IMR-90 (cell line): ENCODE measurements around the gene GZMM. TPM values are rescaled to one million over a fixed set of nuclear protein-coding genes. Genes with fewer than 3 reads are reported as not detected.

ENCODE experiments used
- ATAC-seq: fragments of 200-7000 bp; cut with Tn5 transposase; 2 replicates; pipeline ENCODE4 v1.9.1; 2020; ENCODE audit warnings: low read depth, mild to moderate bottlenecking, moderate library complexity
- BruUV-seq: library from RNA; stranded (reverse); fragments of 400-500 nt; replicated peaks from 2 replicates; lab custom pipeline; 2021; lab: Mats Ljungman, UMichigan
- CTCF ChIA-PET: fragments of 300-600 bp; formaldehyde crosslinking; extraction: SDS; loops from one replicate; lab custom pipeline; 2021; ENCODE audit warnings: antibody characterized with exemption; lab: Yijun Ruan, JAX
- POLR2A ChIA-PET: fragments of 300-600 bp; sonication (Branson Sonifier 250); formaldehyde crosslinking; loops from one replicate; lab custom pipeline; 2022; ENCODE audit warnings: antibody characterized with exemption; ENCODE audit not compliant: unreplicated experiment; lab: Charles Lee
- DNase-seq: peaks from one replicate; pipeline ENCODE4 v3.0.0; 2013
- H2AFZ ChIP-seq: replicated peaks from 2 replicates; pipeline ENCODE3; 2013; ENCODE audit warnings: low read length, mild to moderate bottlenecking; ENCODE audit not compliant: poor library complexity
- H2AK5ac ChIP-seq: 2 replicates; pipeline ENCODE4 v1.6.1; 2013; ENCODE audit warnings: low read depth, low read length, inconsistent platforms
- H2AK9ac ChIP-seq: replicated peaks from 2 replicates; pipeline ENCODE3; 2013; ENCODE audit warnings: mild to moderate bottlenecking, low read depth, low read length, moderate library complexity; ENCODE audit not compliant: poor library complexity
- H2BK120ac ChIP-seq: 2 replicates; pipeline ENCODE4 v1.6.1; 2013; ENCODE audit warnings: low read depth, low read length, inconsistent platforms
- H2BK15ac ChIP-seq: 3 replicates; pipeline ENCODE4 v1.6.1; 2013; ENCODE audit warnings: low read depth, low read length, inconsistent platforms
- H2BK20ac ChIP-seq: 2 replicates; pipeline ENCODE4 v1.6.1; 2013; ENCODE audit warnings: low read depth, mild to moderate bottlenecking, inconsistent platforms, low read length, moderate library complexity
- H2BK5ac ChIP-seq: 2 replicates; pipeline ENCODE4 v1.6.1; 2013; ENCODE audit warnings: mild to moderate bottlenecking, low read depth, low read length, inconsistent platforms; ENCODE audit not compliant: poor library complexity, severe bottlenecking
- H3K14ac ChIP-seq: replicated peaks from 2 replicates; pipeline ENCODE4 v1.6.1; 2013; ENCODE audit warnings: low read depth, low read length, inconsistent platforms
- H3K18ac ChIP-seq: 2 replicates; pipeline ENCODE4 v1.6.1; 2013; ENCODE audit warnings: low read depth, low read length, control low read depth
- H3K23ac ChIP-seq: 2 replicates; pipeline ENCODE4 v1.6.1; 2013; ENCODE audit warnings: low read depth, low read length, inconsistent platforms
- H3K27ac ChIP-seq: 2 replicates; pipeline ENCODE4 v1.5.1; 2013; ENCODE audit warnings: mild to moderate bottlenecking, control low read depth, low read length; ENCODE audit not compliant: insufficient read depth
- H3K27me3 ChIP-seq: 2 replicates; pipeline ENCODE4 v1.6.1; 2013; ENCODE audit warnings: low read length; ENCODE audit not compliant: control insufficient read depth, insufficient read depth
- H3K36me3 ChIP-seq: 2 replicates; pipeline ENCODE4 v1.6.1; 2013; ENCODE audit warnings: low read length, mixed read lengths; ENCODE audit not compliant: control insufficient read depth, insufficient read depth
- H3K4ac ChIP-seq: 2 replicates; pipeline ENCODE4 v1.6.1; 2013; ENCODE audit warnings: low read depth, low read length, inconsistent platforms
- H3K4me1 ChIP-seq: 2 replicates; pipeline ENCODE4 v1.6.1; 2013; ENCODE audit warnings: low read length, mixed read lengths; ENCODE audit not compliant: control insufficient read depth, insufficient read depth
- H3K4me2 ChIP-seq: 2 replicates; pipeline ENCODE4 v1.6.1; 2013; ENCODE audit warnings: low read depth, mild to moderate bottlenecking, control low read depth, low read length, moderate library complexity
- H3K4me3 ChIP-seq: 2 replicates; pipeline ENCODE4 v1.5.1; 2013; ENCODE audit warnings: low read depth, mild to moderate bottlenecking, control low read depth, low read length, moderate library complexity; ENCODE audit not compliant: insufficient read depth
- H3K56ac ChIP-seq: 2 replicates; pipeline ENCODE4 v1.6.1; 2013; ENCODE audit warnings: low read length, inconsistent platforms; ENCODE audit not compliant: insufficient read depth; ENCODE audit errors: extremely low read depth
- H3K79me1 ChIP-seq, 2 experiments: 2 replicates each; pipeline ENCODE4 v1.6.1; 2013; ENCODE audit warnings: low read length in 2 of 2, inconsistent platforms in 1 of 2, low read depth in 1 of 2
- H3K9ac ChIP-seq: 2 replicates; pipeline ENCODE4 v1.6.1; 2013; ENCODE audit warnings: low read depth, low read length, control low read depth
- H3K9me1 ChIP-seq: 2 replicates; pipeline ENCODE4 v1.6.1; 2013; ENCODE audit warnings: low read length, inconsistent platforms; ENCODE audit not compliant: insufficient read depth
- H3K9me3 ChIP-seq: 2 replicates; pipeline ENCODE4 v1.6.1; 2013; ENCODE audit warnings: low read length; ENCODE audit not compliant: control insufficient read depth, insufficient read depth
- H4K20me1 ChIP-seq: 2 replicates; pipeline ENCODE4 v1.6.1; 2013; ENCODE audit warnings: low read length, inconsistent platforms; ENCODE audit not compliant: insufficient read depth
- H4K5ac ChIP-seq: 2 replicates; pipeline ENCODE4 v1.6.1; 2013; ENCODE audit warnings: mild to moderate bottlenecking, low read depth, low read length, control low read depth
- H4K8ac ChIP-seq, 2 experiments: 2 replicates each; pipeline ENCODE4 v1.6.1; 2013; ENCODE audit warnings: low read depth in 2 of 2, low read length in 2 of 2, control low read depth in 1 of 2, inconsistent platforms in 1 of 2
- H4K91ac ChIP-seq: 2 replicates; pipeline ENCODE4 v1.6.1; 2013; ENCODE audit warnings: low read depth, low read length, inconsistent platforms; ENCODE audit not compliant: insufficient read depth
- BHLHE40 ChIP-seq: fragments of 150-350 bp; IDR thresholded peaks from 2 replicates; pipeline ENCODE4 v1.6.1; 2016; ENCODE audit warnings: mild to moderate bottlenecking, low read depth, low read length
- CEBPB ChIP-seq: IDR thresholded peaks from 2 replicates; pipeline ENCODE4 v1.6.1; 2012; ENCODE audit warnings: low read depth, low read length, improper control_type of control experiment
- CHD1 ChIP-seq: IDR thresholded peaks from 2 replicates; pipeline ENCODE4 v1.6.1; 2012; ENCODE audit warnings: low read depth, low read length, improper control_type of control experiment
- FOS ChIP-seq: fragments of 150-350 bp; IDR thresholded peaks from 2 replicates; pipeline ENCODE4 v1.6.1; 2016; ENCODE audit warnings: low read depth, low read length
- MAFK ChIP-seq: IDR thresholded peaks from 2 replicates; pipeline ENCODE4 v1.6.1; 2012; ENCODE audit warnings: low read depth, low read length, improper control_type of control experiment
- MAZ ChIP-seq: IDR thresholded peaks from 2 replicates; pipeline ENCODE4 v1.6.1; 2012; ENCODE audit warnings: low read depth, mild to moderate bottlenecking, low read length, improper control_type of control experiment, moderate library complexity, borderline replicate concordance
- MXI1 ChIP-seq: IDR thresholded peaks from 2 replicates; pipeline ENCODE4 v1.6.1; 2012; ENCODE audit warnings: low read depth, mild to moderate bottlenecking, low read length, moderate library complexity, borderline replicate concordance
- NFE2L2 ChIP-seq: fragments of 150-350 bp; IDR thresholded peaks from 2 replicates; pipeline ENCODE4 v1.6.1; 2016; ENCODE audit warnings: low read depth, mild to moderate bottlenecking, low read length
- POLR2A ChIP-seq: IDR thresholded peaks from 2 replicates; pipeline ENCODE4 v1.6.1; 2012; ENCODE audit warnings: mild to moderate bottlenecking, low read depth, low read length
- RFX5 ChIP-seq: IDR thresholded peaks from 2 replicates; pipeline ENCODE4 v1.8.0; 2012; ENCODE audit warnings: low read depth, mild to moderate bottlenecking, low read length, moderate library complexity
- SMC3 ChIP-seq: fragments of 150-350 bp; IDR thresholded peaks from 2 replicates; pipeline ENCODE4 v1.6.1; 2016; ENCODE audit warnings: low read depth, mild to moderate bottlenecking, antibody characterized with exemption, low read length, moderate library complexity
- WGBS, 2 experiments: methylation state at CpG; one replicate each; pipeline versions ENCODE4 v1.1.5 to v1.1.7; 2013; ENCODE audit warnings: missing lambda C conversion rate in 2 of 2; ENCODE audit not compliant: insufficient read length in 1 of 2; ENCODE audit errors: extremely low coverage in 2 of 2; 5-methylcytosine and 5-hydroxymethylcytosine counted together
- dilution Hi-C: fragments of 300-500 bp; cut with HindIII; formaldehyde crosslinking; loops from one replicate; pipeline ENCODE4 v1.14.3; 2018; ENCODE audit warnings: low sequenced_read_pairs; ENCODE audit not compliant: unreplicated experiment
- in situ Hi-C: fragments of 300-500 bp; cut with MboI; formaldehyde crosslinking; loops from 3 replicates; pipeline ENCODE4 v1.14.3; 2019; ENCODE audit warnings: low sequenced_read_pairs, inconsistent platforms, mixed read lengths
- intact Hi-C: fragments of 100-400 bp; cut with micrococcal nuclease; formaldehyde crosslinking; loops from 2 replicates; pipeline ENCODE4 v1.10.0; 2022
- polyA plus RNA-seq, 3 experiments: library from polyadenylated mRNA; depleted of rRNA; stranded (reverse); fragments of >200 nt; gene quantifications; 2 replicates each; pipeline ENCODE4 v1.2.3, GENCODE V29; 2012; ENCODE audit warnings: low replicate concordance in 1 of 3
- total RNA-seq: library from RNA; depleted of rRNA; stranded (reverse); fragments of >200 nt; gene quantifications from 2 replicates; pipeline ENCODE4 v1.2.3, GENCODE V29; 2012
- TF ChIP-seq, protein P1 (sequence below): fragments of 150-350 bp; IDR thresholded peaks from 2 replicates; pipeline ENCODE4 v1.6.1; 2016; ENCODE audit warnings: low read depth, mild to moderate bottlenecking, low read length, moderate library complexity, borderline replicate concordance
- TF ChIP-seq, protein P2 (sequence below): fragments of 150-350 bp; IDR thresholded peaks from 2 replicates; pipeline ENCODE4 v1.6.1; 2017; ENCODE audit warnings: mild to moderate bottlenecking, antibody characterized with exemption, low read length, low read depth

Gene GZMM
- total and polyA plus RNA-seq, 2 of the 4 experiments (the other 2 are of a cell fraction): 0.24 TPM; not detected in 1

DNA sequence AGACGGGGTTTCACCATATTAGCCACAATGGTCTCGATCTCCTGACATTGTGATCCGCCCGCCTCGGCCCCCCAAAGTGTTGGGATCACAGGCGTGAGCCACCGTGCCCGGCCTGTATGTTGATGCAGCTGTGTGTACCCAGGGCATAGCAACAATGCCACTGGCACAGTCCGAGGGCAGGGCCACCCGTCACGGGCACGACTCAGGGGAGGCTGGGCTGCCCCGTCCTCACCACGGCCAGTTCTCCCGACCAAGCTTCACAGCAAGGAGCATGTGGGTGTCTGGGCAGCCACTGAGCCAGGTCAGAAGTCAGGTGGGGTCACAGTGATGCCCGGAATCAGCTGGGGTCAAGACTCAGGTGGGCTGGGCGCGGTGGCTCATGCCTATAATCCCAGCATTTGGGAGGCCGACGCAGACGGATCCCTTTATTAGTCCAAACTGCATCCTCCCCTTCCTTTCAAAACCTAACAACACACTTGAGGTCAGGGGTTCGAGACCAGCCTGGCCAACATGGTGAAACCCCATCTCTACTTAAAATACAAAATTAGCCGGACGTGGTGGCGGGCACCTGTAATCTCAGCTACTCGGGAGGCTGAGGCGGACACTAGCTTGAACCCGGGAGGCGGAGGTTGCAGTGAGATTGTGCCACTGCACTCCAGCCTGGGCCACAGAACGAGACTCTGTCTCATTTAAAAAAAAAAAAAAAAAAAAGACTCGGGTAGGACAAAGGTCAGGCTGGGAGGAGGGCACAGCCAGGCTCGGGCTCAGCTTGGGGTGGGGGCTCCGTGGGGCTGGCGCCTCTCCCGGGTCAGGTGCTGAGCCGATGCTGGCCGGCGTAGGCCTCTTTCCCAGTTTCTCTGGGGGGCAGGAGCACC, 13.5 kb upstream of the GZMM start:
- Histone ChIP-seq H4K8ac (peak overlapping the region; percentile 76 to 86; a peak in 2 of 4 replicates), H3K18ac (no peak overlapping the region), H3K79me1 (peaks cover 0 to 35% of the 10 kb centered on the region in 2 experiments; a peak in 3 of 4 replicates), H3K4me1 (peaks cover 9% of the 10 kb centered on the region), H2AK5ac (peak overlapping the region; percentile 59; the same call in 1 of the 2 replicates), H4K91ac (peak overlapping the region; percentile 79; the same call in 1 of the 2 replicates), H3K9me1 (peaks cover 4% of the 10 kb centered on the region; the same call in 1 of the 2 replicates), H2BK15ac (no peak overlapping the region), H3K27ac (peak overlapping the region; percentile 93; the same call in 1 of the 2 replicates), H3K27me3 (peaks cover 6% of the 10 kb centered on the region), H2AK9ac (peak overlapping the region; percentile 91), H4K5ac (peak overlapping the region; percentile 0), H3K14ac (peak overlapping the region; percentile 94; the same call in 1 of the 2 replicates), H2BK5ac (peak overlapping the region; percentile 50), H2AFZ (peak overlapping the region; percentile 99), H3K9ac (peak overlapping the region; percentile 85), H3K9me3 (no peaks in the 10 kb centered on the region), H3K23ac (no peak overlapping the region), H3K4me3 (peak overlapping the region; percentile 94), H3K56ac (no peak overlapping the region; the same call in 1 of the 2 replicates), H2BK20ac (no peak overlapping the region), H2BK120ac (no peak overlapping the region), H3K36me3 (peaks cover 1% of the 10 kb centered on the region; the same call in 1 of the 2 replicates), H4K20me1 (peaks cover 29% of the 10 kb centered on the region), H3K4ac (peak overlapping the region; percentile 95; the same call in 1 of the 2 replicates), H3K4me2 (peak overlapping the region; percentile 83)
- in situ Hi-C loops: no loop called here
- TF ChIP-seq SMC3: no peak
- TF ChIP-seq, protein P1, sequence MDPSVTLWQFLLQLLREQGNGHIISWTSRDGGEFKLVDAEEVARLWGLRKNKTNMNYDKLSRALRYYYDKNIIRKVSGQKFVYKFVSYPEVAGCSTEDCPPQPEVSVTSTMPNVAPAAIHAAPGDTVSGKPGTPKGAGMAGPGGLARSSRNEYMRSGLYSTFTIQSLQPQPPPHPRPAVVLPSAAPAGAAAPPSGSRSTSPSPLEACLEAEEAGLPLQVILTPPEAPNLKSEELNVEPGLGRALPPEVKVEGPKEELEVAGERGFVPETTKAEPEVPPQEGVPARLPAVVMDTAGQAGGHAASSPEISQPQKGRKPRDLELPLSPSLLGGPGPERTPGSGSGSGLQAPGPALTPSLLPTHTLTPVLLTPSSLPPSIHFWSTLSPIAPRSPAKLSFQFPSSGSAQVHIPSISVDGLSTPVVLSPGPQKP: no peak
- TF ChIP-seq FOS: no peak
- TF ChIP-seq NFE2L2: no peak
- TF ChIP-seq, protein P2, sequence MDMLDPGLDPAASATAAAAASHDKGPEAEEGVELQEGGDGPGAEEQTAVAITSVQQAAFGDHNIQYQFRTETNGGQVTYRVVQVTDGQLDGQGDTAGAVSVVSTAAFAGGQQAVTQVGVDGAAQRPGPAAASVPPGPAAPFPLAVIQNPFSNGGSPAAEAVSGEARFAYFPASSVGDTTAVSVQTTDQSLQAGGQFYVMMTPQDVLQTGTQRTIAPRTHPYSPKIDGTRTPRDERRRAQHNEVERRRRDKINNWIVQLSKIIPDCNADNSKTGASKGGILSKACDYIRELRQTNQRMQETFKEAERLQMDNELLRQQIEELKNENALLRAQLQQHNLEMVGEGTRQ: no peak
- TF ChIP-seq POLR2A: no peak
- TF ChIP-seq CHD1: no peak
- no peak for TF ChIP-seq MAFK
- TF ChIP-seq BHLHE40: no peak
- no peak for TF ChIP-seq RFX5
- no peak for TF ChIP-seq MAZ
- no peak for TF ChIP-seq CEBPB
- TF ChIP-seq MXI1: no peak
- DNase-seq (no peak), ATAC-seq (no peak)
- CTCF ChIA-PET: interaction anchor here (0.6 to 2.0 kb wide), 2 partner anchors 20 to 300 kb away, joined by 3 to 11 read pairs; no protein-coding TSS in a partner anchor
- 83% methylated on average over 19 of the region's 38 CpGs; no CpG with 5 or more reads in 1 of the 2 experiments for WGBS, 2 experiments
- dilution Hi-C loops: no loop called here
- intact Hi-C loops: no loop called here
- POLR2A ChIA-PET: no interaction called here
- BruUV-seq: no TSS peak
